ENCODE data around the gene FOXO1. TPM values are rescaled to one million over a fixed set of nuclear protein-coding genes. Genes with fewer than 3 reads are reported as not detected.
A peak's percentile ranks its signal among the peaks of the same experiment; 100 is the strongest.

The FOXO1 gene
- total and polyA plus RNA-seq, 2 experiments from 2014 or later: 32.4 to 68.0 TPM

DNA sequence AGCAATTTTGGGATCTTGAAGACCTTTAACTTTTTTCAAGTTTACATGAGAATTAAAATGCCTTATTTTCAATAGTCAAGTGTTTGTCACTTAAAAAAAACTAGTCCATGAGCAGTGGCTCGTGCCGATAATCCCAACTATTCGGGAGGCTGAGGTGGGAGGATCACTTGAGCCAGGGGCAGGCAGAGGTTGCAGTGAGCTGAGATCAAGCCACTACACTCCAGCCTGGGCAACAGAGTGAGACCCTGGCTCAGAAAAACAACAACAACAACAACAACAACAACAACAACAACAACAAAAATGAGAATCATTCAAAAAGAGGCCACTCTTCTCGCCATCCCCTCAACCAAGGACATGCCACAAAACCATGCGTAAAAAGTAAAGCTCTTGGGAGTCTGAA lies 5.7 kb downstream of the FOXO1 start:
- no peak for ATAC-seq
- H3K4me1 ChIP-seq (ENCODE audit: insufficient read depth): peaks cover 54% of the 10 kb centered on the region
- Mint-ChIP-seq H3K4me3 (peak overlapping the region; percentile 15), H3K4me1 (peaks cover 63% of the 10 kb centered on the region), H3K36me3 (ENCODE audit: low read depth) (peaks cover 42% of the 10 kb centered on the region), H3K9me3 (peaks cover 4% of the 10 kb centered on the region; the same call in 1 of the 3 replicates), H3K27me3 (ENCODE audit: insufficient read depth, low read depth, poor library complexity) (peaks cover 9% of the 10 kb centered on the region), H3K27ac (peak overlapping the region; percentile 93)
- H3K9me2 ChIP-seq (ENCODE audit: insufficient read depth): no peaks in the 10 kb centered on the region
- H3F3A ChIP-seq (replicated peaks; ENCODE audit: low read depth): peaks cover 6% of the 10 kb centered on the region; the same call in 1 of the 2 replicates
- TF ChIP-seq ZNF114 (CRISPR knock-in tag; IDR thresholded peaks at IDR 0.05) (no peak), STAT1 (IDR thresholded peaks at IDR 0.05; ENCODE audit: unreplicated experiment) (no peak), EZH2 (IDR thresholded peaks at IDR 0.05; ENCODE audit: low read depth, unreplicated experiment) (no peak), NANOG (IDR thresholded peaks at IDR 0.05; ENCODE audit: borderline replicate concordance) (no peak), JUNB (IDR thresholded peaks at IDR 0.05; ENCODE audit: unreplicated experiment) (no peak), POLR2AphosphoS5 (IDR thresholded peaks at IDR 0.05; ENCODE audit: low read depth) (no peak), CREB1 (CRISPR knock-in tag; IDR thresholded peaks at IDR 0.05; ENCODE audit: low read depth) (no peak), EZH2phosphoT487 (IDR thresholded peaks at IDR 0.05; ENCODE audit: unreplicated experiment) (no peak), ZNF331 (CRISPR knock-in tag; IDR thresholded peaks at IDR 0.05; ENCODE audit: low read depth) (no peak)
- TF ChIP-seq, protein P1, sequence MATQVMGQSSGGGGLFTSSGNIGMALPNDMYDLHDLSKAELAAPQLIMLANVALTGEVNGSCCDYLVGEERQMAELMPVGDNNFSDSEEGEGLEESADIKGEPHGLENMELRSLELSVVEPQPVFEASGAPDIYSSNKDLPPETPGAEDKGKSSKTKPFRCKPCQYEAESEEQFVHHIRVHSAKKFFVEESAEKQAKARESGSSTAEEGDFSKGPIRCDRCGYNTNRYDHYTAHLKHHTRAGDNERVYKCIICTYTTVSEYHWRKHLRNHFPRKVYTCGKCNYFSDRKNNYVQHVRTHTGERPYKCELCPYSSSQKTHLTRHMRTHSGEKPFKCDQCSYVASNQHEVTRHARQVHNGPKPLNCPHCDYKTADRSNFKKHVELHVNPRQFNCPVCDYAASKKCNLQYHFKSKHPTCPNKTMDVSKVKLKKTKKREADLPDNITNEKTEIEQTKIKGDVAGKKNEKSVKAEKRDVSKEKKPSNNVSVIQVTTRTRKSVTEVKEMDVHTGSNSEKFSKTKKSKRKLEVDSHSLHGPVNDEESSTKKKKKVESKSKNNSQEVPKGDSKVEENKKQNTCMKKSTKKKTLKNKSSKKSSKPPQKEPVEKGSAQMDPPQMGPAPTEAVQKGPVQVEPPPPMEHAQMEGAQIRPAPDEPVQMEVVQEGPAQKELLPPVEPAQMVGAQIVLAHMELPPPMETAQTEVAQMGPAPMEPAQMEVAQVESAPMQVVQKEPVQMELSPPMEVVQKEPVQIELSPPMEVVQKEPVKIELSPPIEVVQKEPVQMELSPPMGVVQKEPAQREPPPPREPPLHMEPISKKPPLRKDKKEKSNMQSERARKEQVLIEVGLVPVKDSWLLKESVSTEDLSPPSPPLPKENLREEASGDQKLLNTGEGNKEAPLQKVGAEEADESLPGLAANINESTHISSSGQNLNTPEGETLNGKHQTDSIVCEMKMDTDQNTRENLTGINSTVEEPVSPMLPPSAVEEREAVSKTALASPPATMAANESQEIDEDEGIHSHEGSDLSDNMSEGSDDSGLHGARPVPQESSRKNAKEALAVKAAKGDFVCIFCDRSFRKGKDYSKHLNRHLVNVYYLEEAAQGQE (IDR thresholded peaks at IDR 0.05; ENCODE audit: unreplicated experiment): no peak
- TF ChIP-seq, protein P2, sequence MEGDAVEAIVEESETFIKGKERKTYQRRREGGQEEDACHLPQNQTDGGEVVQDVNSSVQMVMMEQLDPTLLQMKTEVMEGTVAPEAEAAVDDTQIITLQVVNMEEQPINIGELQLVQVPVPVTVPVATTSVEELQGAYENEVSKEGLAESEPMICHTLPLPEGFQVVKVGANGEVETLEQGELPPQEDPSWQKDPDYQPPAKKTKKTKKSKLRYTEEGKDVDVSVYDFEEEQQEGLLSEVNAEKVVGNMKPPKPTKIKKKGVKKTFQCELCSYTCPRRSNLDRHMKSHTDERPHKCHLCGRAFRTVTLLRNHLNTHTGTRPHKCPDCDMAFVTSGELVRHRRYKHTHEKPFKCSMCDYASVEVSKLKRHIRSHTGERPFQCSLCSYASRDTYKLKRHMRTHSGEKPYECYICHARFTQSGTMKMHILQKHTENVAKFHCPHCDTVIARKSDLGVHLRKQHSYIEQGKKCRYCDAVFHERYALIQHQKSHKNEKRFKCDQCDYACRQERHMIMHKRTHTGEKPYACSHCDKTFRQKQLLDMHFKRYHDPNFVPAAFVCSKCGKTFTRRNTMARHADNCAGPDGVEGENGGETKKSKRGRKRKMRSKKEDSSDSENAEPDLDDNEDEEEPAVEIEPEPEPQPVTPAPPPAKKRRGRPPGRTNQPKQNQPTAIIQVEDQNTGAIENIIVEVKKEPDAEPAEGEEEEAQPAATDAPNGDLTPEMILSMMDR (conservative IDR thresholded peaks at IDR 0.05; ENCODE audit: low read depth in 2 of 2): no peak
- TF ChIP-seq, protein P3, sequence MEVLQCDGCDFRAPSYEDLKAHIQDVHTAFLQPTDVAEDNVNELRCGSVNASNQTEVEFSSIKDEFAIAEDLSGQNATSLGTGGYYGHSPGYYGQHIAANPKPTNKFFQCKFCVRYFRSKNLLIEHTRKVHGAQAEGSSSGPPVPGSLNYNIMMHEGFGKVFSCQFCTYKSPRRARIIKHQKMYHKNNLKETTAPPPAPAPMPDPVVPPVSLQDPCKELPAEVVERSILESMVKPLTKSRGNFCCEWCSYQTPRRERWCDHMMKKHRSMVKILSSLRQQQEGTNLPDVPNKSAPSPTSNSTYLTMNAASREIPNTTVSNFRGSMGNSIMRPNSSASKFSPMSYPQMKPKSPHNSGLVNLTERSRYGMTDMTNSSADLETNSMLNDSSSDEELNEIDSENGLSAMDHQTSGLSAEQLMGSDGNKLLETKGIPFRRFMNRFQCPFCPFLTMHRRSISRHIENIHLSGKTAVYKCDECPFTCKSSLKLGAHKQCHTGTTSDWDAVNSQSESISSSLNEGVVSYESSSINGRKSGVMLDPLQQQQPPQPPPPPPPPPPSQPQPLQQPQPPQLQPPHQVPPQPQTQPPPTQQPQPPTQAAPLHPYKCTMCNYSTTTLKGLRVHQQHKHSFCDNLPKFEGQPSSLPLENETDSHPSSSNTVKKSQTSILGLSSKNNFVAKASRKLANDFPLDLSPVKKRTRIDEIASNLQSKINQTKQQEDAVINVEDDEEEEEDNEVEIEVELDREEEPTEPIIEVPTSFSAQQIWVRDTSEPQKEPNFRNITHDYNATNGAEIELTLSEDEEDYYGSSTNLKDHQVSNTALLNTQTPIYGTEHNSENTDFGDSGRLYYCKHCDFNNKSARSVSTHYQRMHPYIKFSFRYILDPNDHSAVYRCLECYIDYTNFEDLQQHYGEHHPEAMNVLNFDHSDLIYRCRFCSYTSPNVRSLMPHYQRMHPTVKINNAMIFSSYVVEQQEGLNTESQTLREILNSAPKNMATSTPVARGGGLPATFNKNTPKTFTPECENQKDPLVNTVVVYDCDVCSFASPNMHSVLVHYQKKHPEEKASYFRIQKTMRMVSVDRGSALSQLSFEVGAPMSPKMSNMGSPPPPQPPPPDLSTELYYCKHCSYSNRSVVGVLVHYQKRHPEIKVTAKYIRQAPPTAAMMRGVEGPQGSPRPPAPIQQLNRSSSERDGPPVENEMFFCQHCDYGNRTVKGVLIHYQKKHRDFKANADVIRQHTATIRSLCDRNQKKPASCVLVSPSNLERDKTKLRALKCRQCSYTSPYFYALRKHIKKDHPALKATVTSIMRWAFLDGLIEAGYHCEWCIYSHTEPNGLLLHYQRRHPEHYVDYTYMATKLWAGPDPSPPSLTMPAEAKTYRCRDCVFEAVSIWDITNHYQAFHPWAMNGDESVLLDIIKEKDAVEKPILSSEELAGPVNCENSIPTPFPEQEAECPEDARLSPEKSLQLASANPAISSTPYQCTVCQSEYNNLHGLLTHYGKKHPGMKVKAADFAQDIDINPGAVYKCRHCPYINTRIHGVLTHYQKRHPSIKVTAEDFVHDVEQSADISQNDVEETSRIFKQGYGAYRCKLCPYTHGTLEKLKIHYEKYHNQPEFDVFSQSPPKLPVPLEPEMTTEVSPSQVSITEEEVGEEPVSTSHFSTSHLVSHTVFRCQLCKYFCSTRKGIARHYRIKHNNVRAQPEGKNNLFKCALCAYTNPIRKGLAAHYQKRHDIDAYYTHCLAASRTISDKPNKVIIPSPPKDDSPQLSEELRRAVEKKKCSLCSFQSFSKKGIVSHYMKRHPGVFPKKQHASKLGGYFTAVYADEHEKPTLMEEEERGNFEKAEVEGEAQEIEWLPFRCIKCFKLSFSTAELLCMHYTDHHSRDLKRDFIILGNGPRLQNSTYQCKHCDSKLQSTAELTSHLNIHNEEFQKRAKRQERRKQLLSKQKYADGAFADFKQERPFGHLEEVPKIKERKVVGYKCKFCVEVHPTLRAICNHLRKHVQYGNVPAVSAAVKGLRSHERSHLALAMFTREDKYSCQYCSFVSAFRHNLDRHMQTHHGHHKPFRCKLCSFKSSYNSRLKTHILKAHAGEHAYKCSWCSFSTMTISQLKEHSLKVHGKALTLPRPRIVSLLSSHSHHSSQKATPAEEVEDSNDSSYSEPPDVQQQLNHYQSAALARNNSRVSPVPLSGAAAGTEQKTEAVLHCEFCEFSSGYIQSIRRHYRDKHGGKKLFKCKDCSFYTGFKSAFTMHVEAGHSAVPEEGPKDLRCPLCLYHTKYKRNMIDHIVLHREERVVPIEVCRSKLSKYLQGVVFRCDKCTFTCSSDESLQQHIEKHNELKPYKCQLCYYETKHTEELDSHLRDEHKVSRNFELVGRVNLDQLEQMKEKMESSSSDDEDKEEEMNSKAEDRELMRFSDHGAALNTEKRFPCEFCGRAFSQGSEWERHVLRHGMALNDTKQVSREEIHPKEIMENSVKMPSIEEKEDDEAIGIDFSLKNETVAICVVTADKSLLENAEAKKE (CRISPR knock-in tag; IDR thresholded peaks at IDR 0.05): no peak
- TF ChIP-seq, protein P4, sequence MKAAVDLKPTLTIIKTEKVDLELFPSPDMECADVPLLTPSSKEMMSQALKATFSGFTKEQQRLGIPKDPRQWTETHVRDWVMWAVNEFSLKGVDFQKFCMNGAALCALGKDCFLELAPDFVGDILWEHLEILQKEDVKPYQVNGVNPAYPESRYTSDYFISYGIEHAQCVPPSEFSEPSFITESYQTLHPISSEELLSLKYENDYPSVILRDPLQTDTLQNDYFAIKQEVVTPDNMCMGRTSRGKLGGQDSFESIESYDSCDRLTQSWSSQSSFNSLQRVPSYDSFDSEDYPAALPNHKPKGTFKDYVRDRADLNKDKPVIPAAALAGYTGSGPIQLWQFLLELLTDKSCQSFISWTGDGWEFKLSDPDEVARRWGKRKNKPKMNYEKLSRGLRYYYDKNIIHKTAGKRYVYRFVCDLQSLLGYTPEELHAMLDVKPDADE (IDR thresholded peaks at IDR 0.05): no peak
- H3K4me3 ChIP-seq: peak overlapping the region; percentile 34
- H3K27me3 ChIP-seq (ENCODE audit: insufficient read depth): no peaks in the 10 kb centered on the region
- H3K79me2 ChIP-seq (replicated peaks; ENCODE audit: insufficient read depth): peaks cover 99% of the 10 kb centered on the region
- no peak overlapping the region for H2AFZ ChIP-seq
- H3K36me3 ChIP-seq (ENCODE audit: insufficient read depth): no peaks in the 10 kb centered on the region
- peak overlapping the region; percentile 64 for H3K4me2 ChIP-seq
- no peak for DNase-seq (ENCODE audit: low spot score)
- H4K20me1 ChIP-seq (replicated peaks; ENCODE audit: insufficient read depth): peaks cover 22% of the 10 kb centered on the region
- H3K27ac ChIP-seq (ENCODE audit: low read depth): peak overlapping the region; percentile 75
